ENCODE results near the gene EOGT.
A peak's percentile ranks its signal among the peaks of the same experiment; 100 is the strongest.

EOGT gene

GRCh38 chr3:68997887-68998286 is 15.6 kb downstream of the EOGT start:
- DNase-seq: no peak
- TF ChIP-seq POLR2A (IDR thresholded peaks at IDR 0.05; ENCODE audit: low read length) (no peak), GATA1 (IDR thresholded peaks at IDR 0.05; ENCODE audit: low read depth, low read length) (no peak)

GRCh38 chr3:68996356-68996995 is 17.0 kb downstream of the EOGT start:
- no peak for DNase-seq

GRCh38 chr3:68988740-68989139 is 24.7 kb downstream of the EOGT start:
- DNase-seq: no peak
- no peak for TF ChIP-seq POLR2A (IDR thresholded peaks at IDR 0.05; ENCODE audit: low read length)
- no peak for TF ChIP-seq GATA1 (IDR thresholded peaks at IDR 0.05; ENCODE audit: low read depth, low read length)

More at GRCh38 chr3:68996356-68996995, 17.0 kb downstream of the EOGT start:
- TF ChIP-seq POLR2A (IDR thresholded peaks at IDR 0.05; ENCODE audit: low read length): no peak
- no peak for TF ChIP-seq GATA1 (IDR thresholded peaks at IDR 0.05; ENCODE audit: low read depth, low read length)

- no peak for TF ChIP-seq GATA1 (IDR thresholded peaks at IDR 0.05; ENCODE audit: low read depth, low read length)
- DNase-seq: no peak
These were observed 26.2 kb downstream of the EOGT start for GRCh38 chr3:68987322-68987721.

GRCh38 chr3:68986496-68987208 is 26.8 kb downstream of the EOGT start:
- DNase-seq: no peak

GRCh38 chr3:68985146-68985790 is 28.2 kb downstream of the EOGT start:
- TF ChIP-seq POLR2A (IDR thresholded peaks at IDR 0.05; ENCODE audit: low read length) (no peak), GATA1 (IDR thresholded peaks at IDR 0.05; ENCODE audit: low read depth, low read length) (no peak)
- no peak for DNase-seq

More at GRCh38 chr3:68986496-68987208, 26.8 kb downstream of the EOGT start:
- TF ChIP-seq GATA1 (IDR thresholded peaks at IDR 0.05; ENCODE audit: low read depth, low read length) (no peak), POLR2A (IDR thresholded peaks at IDR 0.05; ENCODE audit: low read length) (no peak)

- TF ChIP-seq GATA1 (IDR thresholded peaks at IDR 0.05; ENCODE audit: low read depth, low read length): no peak
- no peak for TF ChIP-seq POLR2A (IDR thresholded peaks at IDR 0.05; ENCODE audit: low read length)
- no peak for DNase-seq
These were observed 29.4 kb downstream of the EOGT start for GRCh38 chr3:68984011-68984530.

GRCh38 chr3:68977486-68978167 is 35.9 kb downstream of the EOGT start:
- TF ChIP-seq GATA1 (IDR thresholded peaks at IDR 0.05; ENCODE audit: low read depth, low read length): no peak
- no peak for TF ChIP-seq POLR2A (IDR thresholded peaks at IDR 0.05; ENCODE audit: low read length)

GRCh38 chr3:68974711-68975110 is 38.8 kb downstream of the EOGT start:
- no peak for TF ChIP-seq GATA1 (IDR thresholded peaks at IDR 0.05; ENCODE audit: low read depth, low read length)
- TF ChIP-seq POLR2A (IDR thresholded peaks at IDR 0.05; ENCODE audit: low read length): no peak
- no peak for DNase-seq

More at GRCh38 chr3:68977486-68978167, 35.9 kb downstream of the EOGT start:
- DNase-seq: no peak

- no peak for TF ChIP-seq POLR2A (IDR thresholded peaks at IDR 0.05; ENCODE audit: low read length)
- no peak for TF ChIP-seq GATA1 (IDR thresholded peaks at IDR 0.05; ENCODE audit: low read depth, low read length)
- no peak for DNase-seq
These were observed 39.8 kb downstream of the EOGT start for GRCh38 chr3:68973639-68974038.

GRCh38 chr3:68972358-68972979 is 41.0 kb downstream of the EOGT start:
- TF ChIP-seq GATA1 (IDR thresholded peaks at IDR 0.05; ENCODE audit: low read depth, low read length): no peak
- no peak for TF ChIP-seq POLR2A (IDR thresholded peaks at IDR 0.05; ENCODE audit: low read length)
- DNase-seq: peak; percentile 62 to 70

- no peak for TF ChIP-seq GATA1 (IDR thresholded peaks at IDR 0.05; ENCODE audit: low read depth, low read length)
- TF ChIP-seq POLR2A (IDR thresholded peaks at IDR 0.05; ENCODE audit: low read length): no peak
- no peak for DNase-seq
These were observed 48.8 kb downstream of the EOGT start for GRCh38 chr3:68964694-68965093.

GRCh38 chr3:68963891-68964290 is 49.6 kb downstream of the EOGT start:
- no peak for DNase-seq
- TF ChIP-seq GATA1 (IDR thresholded peaks at IDR 0.05; ENCODE audit: low read depth, low read length): no peak
- TF ChIP-seq POLR2A (IDR thresholded peaks at IDR 0.05; ENCODE audit: low read length): no peak
